MM.1S (cell line): ENCODE results near the gene FOXA3.
A peak's percentile ranks its signal among the peaks of the same experiment; 100 is the strongest.

Experiments
- DNase-seq: peaks from one replicate; pipeline ENCODE4 v3.0.0-alpha.2; 2015
- H2AFZ ChIP-seq: fragments of 300-600 bp; sonication (generic); 2 replicates; pipeline ENCODE4 v1.6.0; 2016; ENCODE audit warnings: antibody characterized with exemption, low read length
- H3F3A ChIP-seq: fragments of 300-600 bp; sonication (generic); 2 replicates; pipeline ENCODE4 v1.6.1; 2016; ENCODE audit warnings: mild to moderate bottlenecking, antibody characterized with exemption, low read length, moderate library complexity, mixed read lengths; ENCODE audit not compliant: insufficient read depth
- H3K27ac ChIP-seq: fragments of 300-600 bp; sonication (generic); 2 replicates; pipeline ENCODE4 v1.5.1; 2016; ENCODE audit warnings: mild to moderate bottlenecking, low read length
- H3K27me3 ChIP-seq: fragments of 300-600 bp; sonication (generic); replicated peaks from 2 replicates; pipeline ENCODE4 v1.6.0; 2016; ENCODE audit warnings: low read length; ENCODE audit not compliant: insufficient read depth
- H3K36me3 ChIP-seq: fragments of 300-600 bp; sonication (generic); replicated peaks from 2 replicates; pipeline ENCODE4 v1.6.1; 2016; ENCODE audit warnings: mild to moderate bottlenecking, low read length, mixed read lengths; ENCODE audit not compliant: insufficient read depth
- H3K4me1 ChIP-seq: fragments of 300-600 bp; sonication (generic); 2 replicates; pipeline ENCODE4 v1.6.1; 2016; ENCODE audit warnings: low read length, mixed read lengths
- H3K4me2 ChIP-seq: fragments of 300-600 bp; sonication (generic); 2 replicates; pipeline ENCODE4 v1.6.0; 2016; ENCODE audit warnings: low read depth, low read length
- H3K4me3 ChIP-seq: fragments of 300-600 bp; sonication (generic); 2 replicates; pipeline ENCODE4 v1.5.1; 2016; ENCODE audit warnings: low read length, mixed read lengths
- H3K79me2 ChIP-seq: fragments of 300-600 bp; sonication (generic); 2 replicates; pipeline ENCODE4 v1.6.1; 2016; ENCODE audit warnings: mixed run types, low read length, mixed read lengths
- H3K9ac ChIP-seq: fragments of 300-600 bp; sonication (generic); 2 replicates; pipeline ENCODE4 v1.6.1; 2016; ENCODE audit warnings: low read length, mixed read lengths
- H3K9me2 ChIP-seq: fragments of 300-600 bp; sonication (generic); replicated peaks from 2 replicates; pipeline ENCODE4 v1.6.1; 2016; ENCODE audit warnings: mild to moderate bottlenecking, low read length, mixed read lengths; ENCODE audit not compliant: insufficient read depth
- H3K9me3 ChIP-seq: fragments of 300-600 bp; sonication (generic); replicated peaks from 2 replicates; pipeline ENCODE4 v1.6.1; 2016; ENCODE audit warnings: mild to moderate bottlenecking, low read length, mixed read lengths; ENCODE audit not compliant: insufficient read depth
- H4K20me1 ChIP-seq: fragments of 300-600 bp; sonication (generic); 2 replicates; pipeline ENCODE4 v1.6.1; 2016; ENCODE audit warnings: mild to moderate bottlenecking, low read length, moderate library complexity, mixed read lengths; ENCODE audit not compliant: insufficient read depth
- CTCF ChIP-seq: fragments of 300-600 bp; sonication (generic); IDR thresholded peaks from 2 replicates; pipeline ENCODE4 v1.5.1; 2016; ENCODE audit warnings: antibody characterized with exemption, low read length, mixed read lengths
- EZH2 ChIP-seq: fragments of 300-600 bp; sonication (generic); optimal IDR thresholded peaks from 2 replicates; pipeline ENCODE3; 2017; ENCODE audit warnings: low read depth, mild to moderate bottlenecking, antibody characterized with exemption, low read length, mixed read lengths
- EZH2phosphoT487 ChIP-seq: fragments of 300-600 bp; sonication (generic); IDR thresholded peaks from 2 replicates; pipeline ENCODE4 v1.6.1; 2018; ENCODE audit warnings: antibody characterized with exemption, low read length

Gene FOXA3

GRCh38 chr19:45902651-45903625 is 38.8 kb downstream of the FOXA3 start:
- H3K27me3 ChIP-seq = peaks cover 10% of the 10 kb centered on the region
- no peaks in the 10 kb centered on the region for H3K36me3 ChIP-seq
- no peaks in the 10 kb centered on the region for H3K79me2 ChIP-seq
- peak overlapping the region; percentile 57; the same call in 1 of the 2 replicates for H3K9ac ChIP-seq
- H3F3A ChIP-seq = peaks cover 7% of the 10 kb centered on the region
- no peaks in the 10 kb centered on the region for H3K9me3 ChIP-seq
- H3K9me2 ChIP-seq = no peaks in the 10 kb centered on the region
- peak overlapping the region; percentile 54; the same call in 1 of the 2 replicates for H3K27ac ChIP-seq
- TF ChIP-seq EZH2 (no peak), CTCF (no peak), EZH2phosphoT487 (no peak)
- H4K20me1 ChIP-seq = no peaks in the 10 kb centered on the region
- H2AFZ ChIP-seq = peak overlapping the region; percentile 99
- peak overlapping the region; percentile 97 for H3K4me3 ChIP-seq
- peaks cover 4% of the 10 kb centered on the region for H3K4me1 ChIP-seq
- peak overlapping the region; percentile 100 for H3K4me2 ChIP-seq
- peak; percentile 98 for DNase-seq

- Histone ChIP-seq H3K27me3 (peaks cover 20% of the 10 kb centered on the region), H2AFZ (no peak overlapping the region), H3K4me3 (no peak overlapping the region), H3K4me1 (peaks cover 4% of the 10 kb centered on the region), H3K79me2 (no peaks in the 10 kb centered on the region), H3K9me3 (no peaks in the 10 kb centered on the region), H3K36me3 (no peaks in the 10 kb centered on the region), H3K4me2 (no peak overlapping the region), H4K20me1 (no peaks in the 10 kb centered on the region), H3K9me2 (no peaks in the 10 kb centered on the region), H3K9ac (no peak overlapping the region), H3F3A (peaks cover 7% of the 10 kb centered on the region), H3K27ac (no peak overlapping the region)
- TF ChIP-seq CTCF (no peak), EZH2 (no peak), EZH2phosphoT487 (no peak)
- no peak for DNase-seq
These were observed 40.9 kb downstream of the FOXA3 start for GRCh38 chr19:45905011-45905410.

- TF ChIP-seq CTCF (no peak), EZH2 (no peak), EZH2phosphoT487 (no peak)
- Histone ChIP-seq H3K27ac (no peak overlapping the region), H2AFZ (no peak overlapping the region), H3K79me2 (no peaks in the 10 kb centered on the region), H3K4me1 (peaks cover 4% of the 10 kb centered on the region), H3K27me3 (peaks cover 27% of the 10 kb centered on the region), H3K9ac (no peak overlapping the region), H3K36me3 (no peaks in the 10 kb centered on the region), H3F3A (peaks cover 7% of the 10 kb centered on the region), H3K9me3 (no peaks in the 10 kb centered on the region), H3K4me3 (no peak overlapping the region), H3K4me2 (no peak overlapping the region), H4K20me1 (no peaks in the 10 kb centered on the region), H3K9me2 (no peaks in the 10 kb centered on the region)
- no peak for DNase-seq
These were observed 42.1 kb downstream of the FOXA3 start for GRCh38 chr19:45906221-45906620.
